ENCODE measurements around the gene WDFY1. TPM values are rescaled to one million over a fixed set of nuclear protein-coding genes. Genes with fewer than 3 reads are reported as not detected.

WDFY1 gene
- total and polyA plus RNA-seq, 9 of the 15 experiments (the other 6 are each of a cell fraction or from before 2014, with no cell fraction given) = 5.4 to 27.6 (median 17.5) TPM

- TF ChIP-seq GMEB1 (CRISPR knock-in tag; IDR thresholded peaks at IDR 0.05) (peak; percentile 58), L3MBTL2 (IDR thresholded peaks at IDR 0.05) (peak; percentile 52; the same call in 1 of the 2 replicates), SMARCE1 (IDR thresholded peaks at IDR 0.05) (no peak), ZNF592 (IDR thresholded peaks at IDR 0.05) (no peak), ZNF134 (CRISPR knock-in tag; conservative IDR thresholded peaks at IDR 0.05) (no peak), IFI16 (CRISPR knock-in tag; IDR thresholded peaks at IDR 0.05) (no peak), HDAC2 (IDR thresholded peaks at IDR 0.05) (no peak), RREB1 (CRISPR knock-in tag; IDR thresholded peaks at IDR 0.05) (no peak), ZNF347 (CRISPR knock-in tag; IDR thresholded peaks at IDR 0.05; ENCODE audit: low read depth) (no peak), PHF20 (IDR thresholded peaks at IDR 0.05; ENCODE audit: partially characterized antibody) (peak; percentile 56), SFPQ (IDR thresholded peaks at IDR 0.05; ENCODE audit: low read depth, low read length) (no peak), ZBTB8A (IDR thresholded peaks at IDR 0.05; ENCODE audit: partially characterized antibody) (no peak), MTA3 (IDR thresholded peaks at IDR 0.05; ENCODE audit: borderline replicate concordance) (peak; percentile 61), HNRNPUL1 (IDR thresholded peaks at IDR 0.05; ENCODE audit: low read length) (no peak)
Observed at GRCh38 chr2:223944703-223945531, at the start of gene WDFY1 (continued).

All from K562 (cell line).